Heart right ventricle (tissue), 16 donors: ENCODE results near the gene PLCB1. TPM values are rescaled to one million over a fixed set of nuclear protein-coding genes. Genes with fewer than 3 reads are reported as not detected.

Experiments
- ATAC-seq, 8 donors: fragments of 200-7000 bp; cut with Tn5 transposase; one replicate each; pipeline ENCODE4 v1.9.1; 2020; ENCODE audit warnings: mild to moderate bottlenecking in 8 of 8, moderate library complexity in 8 of 8, moderate number of reproducible peaks in 1 of 8
- DNase-seq, 2 donors: peaks; one replicate each; pipeline ENCODE4 v3.0.0-alpha.2; 2020
- H3K27ac ChIP-seq, 10 donors: fragments of 200-600 bp; sonication (generic) in 2 of 10; one replicate each; pipeline versions ENCODE4 v1.5.0 to v1.8.0; 2020 to 2022; ENCODE audit warnings: mild to moderate bottlenecking in 3 of 10
- H3K27me3 ChIP-seq, 7 donors: fragments of 200-600 bp; one replicate each; pipeline ENCODE4 v1.8.0; 2021 to 2022; ENCODE audit warnings: mild to moderate bottlenecking in 2 of 7
- H3K36me3 ChIP-seq, 9 donors: fragments of 200-600 bp; sonication (generic) in 1 of 9; one replicate each; pipeline versions ENCODE4 v1.5.0 to v1.8.0; 2020 to 2022; ENCODE audit warnings: mild to moderate bottlenecking in 2 of 9
- H3K4me1 ChIP-seq, 9 donors: fragments of 200-600 bp; sonication (generic) in 1 of 9; one replicate each; pipeline versions ENCODE4 v1.5.0 to v1.8.0; 2020 to 2022; ENCODE audit warnings: mild to moderate bottlenecking in 4 of 9
- H3K4me3 ChIP-seq, 10 donors: fragments of 200-600 bp; sonication (generic) in 2 of 10; one replicate each; pipeline versions ENCODE4 v1.5.0 to v1.8.0; 2020 to 2022; ENCODE audit warnings: mild to moderate bottlenecking in 7 of 10, moderate library complexity in 2 of 10
- H3K9me3 ChIP-seq, 11 donors: fragments of 200-600 bp in 10 of 11; sonication (generic) in 2 of 11; one replicate each; pipeline versions ENCODE4 v1.5.0 to v1.8.0; 2013 to 2022; ENCODE audit warnings: mild to moderate bottlenecking in 2 of 11, control low read depth in 1 of 11, moderate library complexity in 1 of 11
- CTCF ChIP-seq, 9 donors: fragments of 200-600 bp; sonication (generic) in 2 of 9; IDR thresholded peaks; one replicate each; pipeline versions ENCODE4 v1.5.0 to v1.8.0; 2021 to 2022; ENCODE audit warnings: antibody characterized with exemption in 9 of 9, mild to moderate bottlenecking in 5 of 9, moderate library complexity in 1 of 9
- WGBS, 2 donors: extraction: QIAGEN DNeasy Blood & Tissue Kit; methylation state at CpG; one replicate each; pipeline ENCODE4 v1.1.7; 2013; ENCODE audit warnings: inconsistent platforms in 1 of 2; 5-methylcytosine and 5-hydroxymethylcytosine counted together
- intact Hi-C, 10 donors: fragments of 100-400 bp; cut with DNase I; formaldehyde crosslinking; loops; one replicate each; pipeline versions ENCODE4 v1.11.1 to v1.14.2; 2022
- polyA plus RNA-seq, 2 donors: library from polyadenylated mRNA; stranded (reverse); fragments of 200-250 nt; gene quantifications; one replicate each; pipeline ENCODE4 v1.2.3, GENCODE V29; 2013
- total RNA-seq, 10 donors: library from RNA; stranded (reverse); fragmentation: NEBNext Ultra II Directional in 3 of 10; extraction: Animal tissue kit (Norgen Biotek cat#: 25700) in 3 of 10; gene quantifications; one replicate each; pipeline versions ENCODE4 v1.2.1 to v1.2.4, GENCODE V29; 2021 to 2023
- donor health status: Arrhythmogenic right ventricular cardiomyopathy.
- donor health status: ischemic (EF 13 %, LVEDD 7.1; RV severe dilation, severe dysfunction).
- donor health status: healthy with polysubstance abuse.
- donor health status: DM: no; HTN: yes; CAD: no.
- donor health status: DM: no; HTN: no; CAD: no.
- donor health status: ischemic (EF 25% LVEDD 6.9; RV normal size, moderate dysfunction).
- donor health status: ischemic (EF 25% LVEDD 5.7; RV mildly dilated, moderate dysfunction).
- donor health status: healthy.
- donor health status: DM: yes; HTN: yes; CAD: no.
- donor health status: Ischemic cardiomyopathy.
- donor health status: ischemic (EF 35%, LVEDD 5.7; RV mildly dilated, moderate dysfunction).
- donor health status: nonischemic (EF 11% LVEDD 7.7; RV severe dilation, severe dysfunction).
- donor health status: DM: yes; HTN: yes; CAD: no.
- donor health status: PGD.
- donor health status: ischemic (EF 29% LVEDD 5.4; RV normal size, mild dysfunction).
- donor health status: nonischemic (EF 23%, LVEDD 6.1; RV moderate dilation, normal function).

PLCB1 gene
- total and polyA plus RNA-seq, 12 donors = 2.2 to 12.7 (median 7.1) TPM

- 76 to 100% methylated on average over 1 of the region's 1 CpG for WGBS, 2 donors
- Histone ChIP-seq H3K4me1 (no peaks in the 10 kb centered on the region), H3K9me3 (no peaks in the 10 kb centered on the region), H3K27ac (no peak overlapping the region), H3K4me3 (no peak overlapping the region), H3K36me3 (no peaks in the 10 kb centered on the region), H3K27me3 (no peaks in the 10 kb centered on the region)
- DNase-seq (no peak), ATAC-seq (no peak)
- TF ChIP-seq CTCF (IDR thresholded peaks at IDR 0.05) = no peak
- intact Hi-C loops = no loop called here
These were observed 702.8 kb downstream of the PLCB1 start for GRCh38 chr20:8834851-8835250.

- ATAC-seq (no peak), DNase-seq (no peak)
- no peak for TF ChIP-seq CTCF (IDR thresholded peaks at IDR 0.05)
- intact Hi-C loops = no loop called here
- Histone ChIP-seq H3K36me3 (no peaks in the 10 kb centered on the region), H3K4me1 (no peaks in the 10 kb centered on the region), H3K27me3 (no peaks in the 10 kb centered on the region), H3K27ac (no peak overlapping the region), H3K9me3 (no peaks in the 10 kb centered on the region), H3K4me3 (no peak overlapping the region)
These were observed 705.3 kb downstream of the PLCB1 start for GRCh38 chr20:8837396-8837795.

- no peaks in the 10 kb centered on the region for H3K4me1 ChIP-seq
- 88 to 95% methylated on average over 13 of the region's 13 CpGs for WGBS, 2 donors
- TF ChIP-seq CTCF (IDR thresholded peaks at IDR 0.05) = no peak
- no peaks in the 10 kb centered on the region for H3K9me3 ChIP-seq
- H3K27me3 ChIP-seq = no peaks in the 10 kb centered on the region
- ATAC-seq = no peak
- intact Hi-C loops = no loop called here
- no peak for DNase-seq
- no peak overlapping the region for H3K4me3 ChIP-seq
- no peaks in the 10 kb centered on the region for H3K36me3 ChIP-seq
- no peak overlapping the region for H3K27ac ChIP-seq
These were observed 710.5 kb downstream of the PLCB1 start for GRCh38 chr20:8842525-8842924.

- Histone ChIP-seq H3K4me3 (no peak overlapping the region), H3K36me3 (no peaks in the 10 kb centered on the region), H3K4me1 (no peaks in the 10 kb centered on the region), H3K27me3 (no peaks in the 10 kb centered on the region), H3K9me3 (no peaks in the 10 kb centered on the region), H3K27ac (no peak overlapping the region)
- WGBS, 2 donors = 92 to 93% methylated on average over 5 of the region's 5 CpGs
- no peak for TF ChIP-seq CTCF (IDR thresholded peaks at IDR 0.05)
- no peak for ATAC-seq
- DNase-seq = no peak
- intact Hi-C loops = no loop called here
These were observed 712.1 kb downstream of the PLCB1 start for GRCh38 chr20:8844179-8844578.
